HepG2 (cell line): Measurements from ENCODE around the gene INF2. TPM values are rescaled to one million over a fixed set of nuclear protein-coding genes. Genes with fewer than 3 reads are reported as not detected.

Experiments used
- AGO2 ChIP-seq: fragments of 200-400 bp; formaldehyde crosslinking; optimal IDR thresholded peaks from 2 replicates; pipeline ENCODE3; 2017; ENCODE audit warnings: mild to moderate bottlenecking, low read depth, low read length, moderate library complexity
- ATM ChIP-seq: fragments of 450-650 bp; IDR thresholded peaks from 2 replicates; pipeline ENCODE4 v1.7.1; 2017; ENCODE audit warnings: mild to moderate bottlenecking, borderline replicate concordance
- DNMT1 ChIP-seq: sonication (generic); formaldehyde crosslinking; IDR thresholded peaks from 2 replicates; pipeline ENCODE4 v1.5.1; 2020; ENCODE audit warnings: mild to moderate bottlenecking, missing genetic modification reagents
- EEA1 ChIP-seq: sonication (generic); formaldehyde crosslinking; IDR thresholded peaks from 2 replicates; pipeline ENCODE4 v1.5.1; 2020; ENCODE audit warnings: mild to moderate bottlenecking, missing genetic modification reagents, borderline replicate concordance
- ELF1 ChIP-seq: sonication (generic); formaldehyde crosslinking; IDR thresholded peaks from 2 replicates; pipeline ENCODE4 v1.4.0; 2020; ENCODE audit warnings: missing genetic modification reagents
- HMG20A ChIP-seq: IDR thresholded peaks from 2 replicates; pipeline ENCODE4 v1.6.1; 2016; ENCODE audit warnings: borderline replicate concordance
- HMGXB3 ChIP-seq: sonication (generic); formaldehyde crosslinking; IDR thresholded peaks from 2 replicates; pipeline ENCODE4 v1.4.0; 2020; ENCODE audit warnings: missing genetic modification reagents, borderline replicate concordance
- HOXA5 ChIP-seq: sonication (generic); formaldehyde crosslinking; IDR thresholded peaks from 2 replicates; pipeline ENCODE4 v1.4.0; 2020; ENCODE audit warnings: missing genetic modification reagents
- KLF9 ChIP-seq: IDR thresholded peaks from 2 replicates; pipeline ENCODE4 v1.6.1; 2016; ENCODE audit warnings: low read depth
- PHF21A ChIP-seq: sonication (generic); formaldehyde crosslinking; IDR thresholded peaks from 2 replicates; pipeline ENCODE4 v1.5.0; 2020; ENCODE audit warnings: mild to moderate bottlenecking, missing genetic modification reagents
- PHF8 ChIP-seq: sonication (generic); formaldehyde crosslinking; IDR thresholded peaks from 2 replicates; pipeline ENCODE4 v1.5.0; 2020; ENCODE audit warnings: missing genetic modification reagents
- SAFB2 ChIP-seq: sonication (generic); formaldehyde crosslinking; IDR thresholded peaks from 2 replicates; pipeline ENCODE4 v1.5.1; 2020; ENCODE audit warnings: missing genetic modification reagents, low read depth, mild to moderate bottlenecking, borderline replicate concordance
- SIX1 ChIP-seq: sonication (generic); formaldehyde crosslinking; IDR thresholded peaks from 2 replicates; pipeline ENCODE4 v1.4.0; 2020; ENCODE audit warnings: missing genetic modification reagents, borderline replicate concordance
- THAP8 ChIP-seq: sonication (generic); formaldehyde crosslinking; IDR thresholded peaks from 2 replicates; pipeline ENCODE4 v1.5.1; 2020; ENCODE audit warnings: missing genetic modification reagents, mild to moderate bottlenecking, borderline replicate concordance
- XBP1 ChIP-seq: sonication (generic); formaldehyde crosslinking; IDR thresholded peaks from 2 replicates; pipeline ENCODE4 v1.5.0; 2020; ENCODE audit warnings: missing genetic modification reagents
- YEATS2 ChIP-seq: sonication (generic); formaldehyde crosslinking; IDR thresholded peaks from 2 replicates; pipeline ENCODE4 v1.4.0; 2020; ENCODE audit warnings: missing genetic modification reagents, borderline replicate concordance
- ZBTB4 ChIP-seq: sonication (generic); formaldehyde crosslinking; IDR thresholded peaks from 2 replicates; pipeline ENCODE4 v1.4.0; 2020; ENCODE audit warnings: missing genetic modification reagents, mild to moderate bottlenecking, borderline replicate concordance
- ZBTB44 ChIP-seq: sonication (generic); formaldehyde crosslinking; IDR thresholded peaks from 2 replicates; pipeline ENCODE4 v1.4.0; 2020; ENCODE audit warnings: missing genetic modification reagents
- ZNF180 ChIP-seq: sonication (generic); formaldehyde crosslinking; IDR thresholded peaks from 2 replicates; pipeline ENCODE4 v1.4.0; 2020; ENCODE audit warnings: low read depth, missing genetic modification reagents, borderline replicate concordance
- ZNF350 ChIP-seq: sonication (generic); formaldehyde crosslinking; IDR thresholded peaks from 2 replicates; pipeline ENCODE4 v1.4.0; 2020; ENCODE audit warnings: mild to moderate bottlenecking, low read depth, missing genetic modification reagents, borderline replicate concordance
- ZNF44 ChIP-seq: sonication (generic); formaldehyde crosslinking; IDR thresholded peaks from 2 replicates; pipeline ENCODE4 v1.5.1; 2020; ENCODE audit warnings: mild to moderate bottlenecking, missing genetic modification reagents
- ZSCAN21 ChIP-seq: sonication (generic); formaldehyde crosslinking; IDR thresholded peaks from 2 replicates; pipeline ENCODE4 v1.8.0; 2022; ENCODE audit warnings: mild to moderate bottlenecking, missing genetic modification reagents, moderate library complexity, borderline replicate concordance
- polyA plus RNA-seq, 8 experiments: library from polyadenylated mRNA; depleted of rRNA in 3 of 8; stranded (reverse) in 7 of 8; unstranded in 1 of 8; fragments of >200 nt; fragmentation: Illumina TruSeq in 4 of 8; extraction: Trizol in 4 of 8; gene quantifications; 2 replicates each; pipeline versions ENCODE4 v1.2.1 to v1.2.3, GENCODE V29; 2011 to 2016; ENCODE audit warnings: low read depth in 4 of 8, missing spikeins in 1 of 8, mixed read lengths in 1 of 8; ENCODE audit not compliant: insufficient read depth in 1 of 8
- total RNA-seq, 5 experiments: library from RNA; depleted of rRNA; stranded (reverse); fragments of >200 nt; fragmentation: Illumina TruSeq; extraction: Trizol; gene quantifications; 2 replicates each; pipeline ENCODE4 v1.2.3, GENCODE V29; 2016; ENCODE audit warnings: low read depth in 1 of 5

The INF2 gene
- total and polyA plus RNA-seq, 2 of the 13 experiments (the other 11 are each of a cell fraction or from before 2014, with no cell fraction given), result 16.4 to 26.4 TPM

- TF ChIP-seq ELF1 (CRISPR knock-in tag) (peak; percentile 56), HOXA5 (CRISPR knock-in tag) (no peak), SIX1 (CRISPR knock-in tag) (no peak), ZBTB44 (CRISPR knock-in tag) (no peak), EEA1 (CRISPR knock-in tag) (no peak), SAFB2 (CRISPR knock-in tag) (no peak), YEATS2 (CRISPR knock-in tag) (peak; percentile 44; the same call in 1 of the 2 replicates), ZNF44 (CRISPR knock-in tag) (no peak), ZNF180 (no peak), HMG20A (CRISPR knock-in tag) (peak; percentile 78; the same call in 1 of the 2 replicates), DNMT1 (CRISPR knock-in tag) (no peak), XBP1 (CRISPR knock-in tag) (no peak), KLF9 (CRISPR knock-in tag) (no peak), PHF21A (CRISPR knock-in tag) (peak; percentile 53; the same call in 1 of the 2 replicates), ZBTB4 (CRISPR knock-in tag) (no peak), AGO2 (no peak), THAP8 (no peak), HMGXB3 (CRISPR knock-in tag) (no peak), ZSCAN21 (CRISPR knock-in tag) (no peak), ZNF350 (peak; percentile 31; the same call in 1 of the 2 replicates), ATM (no peak), PHF8 (CRISPR knock-in tag) (no peak)
These were observed 35.3 kb upstream of the INF2 start (continued) for GRCh38 chr14:104654119-104654518.
